SK-N-SH treated with all-trans-retinoic acid at 6 μM for 48 hours (cell line): ENCODE results near the gene CYP4F2.

Experiments
- ESRRG ChIP-seq: fragments of 250-450 bp; sonication (Bioruptor Pico); IDR thresholded peaks from 2 replicates; pipeline ENCODE4 v1.6.1; 2021; ENCODE audit warnings: mild to moderate bottlenecking
- TSHZ2 ChIP-seq: fragments of 250-450 bp; sonication (Bioruptor Pico); IDR thresholded peaks from 2 replicates; pipeline ENCODE4 v1.5.0; 2020; ENCODE audit warnings: mild to moderate bottlenecking, moderate library complexity

- TF ChIP-seq TSHZ2 (CRISPR knock-in tag) (no peak), ESRRG (CRISPR knock-in tag) (no peak)
Measured at GRCh38 chr19:15935167-15935702, 37.4 kb upstream of the CYP4F2 start.
